CD4-positive, alpha-beta T cell treated with Interleukin-17A for 1 hour (primary cell): ENCODE data around the gene CLDN20.

Experiments
- DNase-seq: peaks from one replicate; pipeline ENCODE4 v3.0.0-alpha.2; 2020

CLDN20 gene

GRCh38 chr6:155313602-155314091 lies 49.8 kb downstream of the CLDN20 start:
- peak; percentile 45 for DNase-seq

DNA sequence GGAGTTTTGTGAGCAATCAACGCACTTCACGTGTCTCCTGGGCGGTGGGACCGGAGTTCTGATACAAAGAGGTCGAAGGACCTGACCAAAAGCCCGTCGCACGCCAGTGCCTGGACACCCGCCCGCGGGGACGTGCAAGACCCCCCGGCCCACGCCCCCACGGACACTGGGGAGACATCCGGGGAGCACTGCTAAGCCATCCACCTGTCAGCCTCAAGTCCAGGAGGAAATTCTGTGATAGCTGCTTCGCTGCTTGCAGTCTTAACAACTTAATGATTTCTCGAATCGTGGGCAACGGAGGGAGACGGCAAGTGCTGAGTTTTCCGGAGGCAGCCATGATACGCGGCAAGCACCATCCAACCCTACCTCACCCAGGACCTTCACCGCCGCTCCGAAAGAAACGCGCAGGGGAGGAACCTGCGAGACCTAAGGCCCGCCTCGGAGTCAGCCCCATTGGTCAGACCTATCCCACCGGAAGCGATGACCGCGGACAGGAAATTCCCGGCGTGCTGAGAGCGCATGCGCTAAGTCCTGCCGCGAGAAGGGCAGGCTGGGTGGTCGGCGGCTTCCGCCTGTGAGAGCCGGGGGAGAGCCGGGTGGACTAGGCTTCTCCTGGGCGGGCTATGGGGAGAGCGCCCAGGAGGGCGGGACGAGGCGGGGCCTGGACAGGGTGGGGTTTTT lies 50.4 kb downstream of the CLDN20 start, which contains the start of gene TFB1M:
Gene TFB1M (minus strand): TSS at position 393 of the 681 bp plus-strand sequence. CDS start 56 bp downstream, at position 337.
- DNase-seq = peak; percentile 98

GRCh38 chr6:155314773-155315515 lies 51.1 kb downstream of the CLDN20 start:
- peak; percentile 81 for DNase-seq

- peak; percentile 2 for DNase-seq
Observed at GRCh38 chr6:155315516-155315871, 51.7 kb downstream of the CLDN20 start.

- no peak for DNase-seq
Observed at GRCh38 chr6:155316419-155316818, 52.6 kb downstream of the CLDN20 start.

GRCh38 chr6:155317186-155317585 lies 53.4 kb downstream of the CLDN20 start:
- DNase-seq = peak; percentile 27

DNA sequence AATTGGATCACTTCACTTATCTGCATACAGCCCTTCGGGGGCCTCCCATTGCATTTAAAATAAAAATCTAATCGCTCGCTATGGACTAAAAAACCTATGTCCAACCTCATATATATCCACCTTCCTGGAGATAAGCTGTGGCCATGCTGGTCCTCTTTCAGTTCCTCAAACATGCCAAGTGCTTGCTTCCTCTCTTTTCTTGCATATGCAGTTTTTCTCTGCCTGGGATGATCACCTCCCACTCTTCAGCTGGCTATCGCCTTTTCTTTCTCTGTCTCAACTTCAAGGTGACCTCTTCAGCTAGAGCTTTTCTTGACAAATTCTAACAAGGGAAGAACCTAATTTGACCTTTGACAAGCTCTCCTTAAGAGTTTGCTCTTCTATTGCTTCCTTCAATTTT lies 56.1 kb downstream of the CLDN20 start:
- DNase-seq = no peak

- DNase-seq = no peak
Observed at GRCh38 chr6:155324172-155324571, 60.4 kb downstream of the CLDN20 start.

- no peak for DNase-seq
Observed at GRCh38 chr6:155324993-155325392, 61.2 kb downstream of the CLDN20 start.

DNA sequence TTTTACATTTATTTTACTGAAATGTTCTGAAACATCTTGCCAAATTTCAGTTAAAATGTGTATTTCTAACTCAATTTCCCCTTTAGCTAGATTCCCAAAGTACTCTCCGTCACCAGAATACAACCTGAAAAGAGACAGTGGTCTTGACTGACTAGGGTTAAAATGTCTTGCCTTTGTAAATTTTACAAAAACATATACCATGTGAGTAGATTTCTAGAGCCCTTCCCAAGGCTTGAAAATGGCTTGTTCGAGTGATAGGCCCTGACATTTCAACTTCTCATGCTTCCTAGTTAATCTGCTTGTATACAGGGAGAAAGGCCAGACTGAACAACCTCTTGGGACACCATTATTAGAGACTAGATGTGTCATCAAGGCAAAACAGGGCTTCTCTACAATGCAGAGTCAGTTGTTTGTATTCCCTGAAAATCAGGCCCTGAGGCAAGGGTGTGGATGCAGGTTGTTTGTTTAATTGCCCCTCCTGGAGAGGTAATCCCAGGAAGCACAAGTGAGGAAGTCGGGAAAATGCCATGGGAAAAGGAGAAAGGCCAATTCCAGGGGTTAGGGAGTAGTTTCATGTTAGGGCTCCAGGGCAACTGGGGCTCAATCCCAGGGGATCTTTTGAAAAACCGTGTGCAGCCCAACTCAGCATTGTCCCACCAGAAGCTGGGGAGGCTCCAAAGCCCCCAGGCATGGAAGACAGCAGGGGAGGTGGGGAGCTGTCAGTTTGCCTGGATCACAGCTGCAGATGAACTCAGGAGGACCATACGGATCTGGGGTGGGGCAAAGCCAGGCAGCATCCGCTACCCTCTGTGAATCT lies 62.1 kb downstream of the CLDN20 start:
- DNase-seq = no peak
